Measurements from ENCODE around the gene MARS1.
"Not testable (repeated sequence)": the region's sequence is repeated elsewhere in the genome, so short reads cannot be mapped to it uniquely, and the experiment has no call there.

MARS1 gene

GRCh38 chr12:57498132-57498502 is 10.2 kb downstream of the MARS1 start:
- Histone ChIP-seq H3K27ac (ENCODE audit: poor library complexity, severe bottlenecking) (no peak overlapping the region), H3K36me3 (ENCODE audit: low read depth) (peaks cover 77% of the 10 kb centered on the region), H3K4me3 (ENCODE audit: severe bottlenecking) (no peak overlapping the region), H3K27me3 (ENCODE audit: insufficient read depth, poor library complexity, severe bottlenecking) (no peaks in the 10 kb centered on the region), H3K9me3 (ENCODE audit: severe bottlenecking) (no peaks in the 10 kb centered on the region), H3K4me1 (ENCODE audit: insufficient read depth, poor library complexity, severe bottlenecking) (no peaks in the 10 kb centered on the region)
- TF ChIP-seq, protein P1, sequence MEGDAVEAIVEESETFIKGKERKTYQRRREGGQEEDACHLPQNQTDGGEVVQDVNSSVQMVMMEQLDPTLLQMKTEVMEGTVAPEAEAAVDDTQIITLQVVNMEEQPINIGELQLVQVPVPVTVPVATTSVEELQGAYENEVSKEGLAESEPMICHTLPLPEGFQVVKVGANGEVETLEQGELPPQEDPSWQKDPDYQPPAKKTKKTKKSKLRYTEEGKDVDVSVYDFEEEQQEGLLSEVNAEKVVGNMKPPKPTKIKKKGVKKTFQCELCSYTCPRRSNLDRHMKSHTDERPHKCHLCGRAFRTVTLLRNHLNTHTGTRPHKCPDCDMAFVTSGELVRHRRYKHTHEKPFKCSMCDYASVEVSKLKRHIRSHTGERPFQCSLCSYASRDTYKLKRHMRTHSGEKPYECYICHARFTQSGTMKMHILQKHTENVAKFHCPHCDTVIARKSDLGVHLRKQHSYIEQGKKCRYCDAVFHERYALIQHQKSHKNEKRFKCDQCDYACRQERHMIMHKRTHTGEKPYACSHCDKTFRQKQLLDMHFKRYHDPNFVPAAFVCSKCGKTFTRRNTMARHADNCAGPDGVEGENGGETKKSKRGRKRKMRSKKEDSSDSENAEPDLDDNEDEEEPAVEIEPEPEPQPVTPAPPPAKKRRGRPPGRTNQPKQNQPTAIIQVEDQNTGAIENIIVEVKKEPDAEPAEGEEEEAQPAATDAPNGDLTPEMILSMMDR (IDR thresholded peaks at IDR 0.05; ENCODE audit: poor library complexity, severe bottlenecking): no peak
- no peak for DNase-seq (ENCODE audit: low spot score)
- ATAC-seq (ENCODE audit: low read depth): no peak

DNA sequence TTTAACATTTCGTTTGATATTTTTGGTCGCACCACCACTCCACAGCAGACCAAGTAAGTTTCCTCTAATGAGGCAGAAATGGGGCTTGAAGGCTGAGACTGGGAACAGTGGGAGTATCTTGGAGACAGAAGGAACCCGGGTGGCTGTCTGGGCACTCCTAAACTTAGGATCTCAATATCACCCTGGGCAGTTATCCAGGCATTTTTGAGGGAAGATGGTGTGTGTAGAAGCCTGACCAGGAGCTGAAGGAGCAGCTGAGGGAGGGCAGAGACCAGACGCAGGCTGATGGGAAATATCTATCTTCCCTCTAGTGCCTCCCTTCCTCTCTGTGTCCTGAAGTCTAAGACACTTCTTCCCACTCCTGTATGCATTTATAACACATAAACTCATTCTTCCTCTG is 10.7 kb downstream of the MARS1 start:
- TF ChIP-seq, protein P1 (IDR thresholded peaks at IDR 0.05; ENCODE audit: poor library complexity, severe bottlenecking): no peak
- no peaks in the 10 kb centered on the region for H3K9me3 ChIP-seq (ENCODE audit: severe bottlenecking)
- H3K36me3 ChIP-seq (ENCODE audit: low read depth): peaks cover 80% of the 10 kb centered on the region
- no peak overlapping the region for H3K4me3 ChIP-seq (ENCODE audit: severe bottlenecking)
- H3K4me1 ChIP-seq (ENCODE audit: insufficient read depth, poor library complexity, severe bottlenecking): no peaks in the 10 kb centered on the region
- ATAC-seq (ENCODE audit: low read depth): no peak
- H3K27ac ChIP-seq (ENCODE audit: poor library complexity, severe bottlenecking): no peak overlapping the region
- no peaks in the 10 kb centered on the region for H3K27me3 ChIP-seq (ENCODE audit: insufficient read depth, poor library complexity, severe bottlenecking)
- DNase-seq (ENCODE audit: low spot score): no peak

GRCh38 chr12:57500213-57500612 is 12.3 kb downstream of the MARS1 start:
- Histone ChIP-seq H3K4me1 (ENCODE audit: insufficient read depth, poor library complexity, severe bottlenecking) (no peaks in the 10 kb centered on the region), H3K9me3 (ENCODE audit: severe bottlenecking) (no peaks in the 10 kb centered on the region), H3K27me3 (ENCODE audit: insufficient read depth, poor library complexity, severe bottlenecking) (no peaks in the 10 kb centered on the region), H3K4me3 (ENCODE audit: severe bottlenecking) (no peak overlapping the region), H3K36me3 (ENCODE audit: low read depth) (peaks cover 87% of the 10 kb centered on the region), H3K27ac (ENCODE audit: poor library complexity, severe bottlenecking) (no peak overlapping the region)
- ATAC-seq (ENCODE audit: low read depth): no peak
- no peak for DNase-seq (ENCODE audit: low spot score)
- TF ChIP-seq, protein P1 (IDR thresholded peaks at IDR 0.05; ENCODE audit: poor library complexity, severe bottlenecking): no peak

- peaks cover 89% of the 10 kb centered on the region for H3K36me3 ChIP-seq (ENCODE audit: low read depth)
- not testable (repeated sequence) for H3K4me1 ChIP-seq (ENCODE audit: insufficient read depth, poor library complexity, severe bottlenecking); ATAC-seq (ENCODE audit: low read depth); H3K27me3 ChIP-seq (ENCODE audit: insufficient read depth, poor library complexity, severe bottlenecking); H3K27ac ChIP-seq (ENCODE audit: poor library complexity, severe bottlenecking); H3K4me3 ChIP-seq (ENCODE audit: severe bottlenecking); H3K9me3 ChIP-seq (ENCODE audit: severe bottlenecking); DNase-seq (ENCODE audit: low spot score)
Observed at GRCh38 chr12:57502311-57502969, 14.6 kb downstream of the MARS1 start.

- ATAC-seq (ENCODE audit: low read depth); H3K27ac ChIP-seq (ENCODE audit: poor library complexity, severe bottlenecking); H3K27me3 ChIP-seq (ENCODE audit: insufficient read depth, poor library complexity, severe bottlenecking); H3K4me1 ChIP-seq (ENCODE audit: insufficient read depth, poor library complexity, severe bottlenecking); H3K9me3 ChIP-seq (ENCODE audit: severe bottlenecking); DNase-seq (ENCODE audit: low spot score); H3K4me3 ChIP-seq (ENCODE audit: severe bottlenecking): not testable (repeated sequence)
- peaks cover 87% of the 10 kb centered on the region for H3K36me3 ChIP-seq (ENCODE audit: low read depth)
Observed at GRCh38 chr12:57506541-57506940, 18.7 kb downstream of the MARS1 start.

DNA sequence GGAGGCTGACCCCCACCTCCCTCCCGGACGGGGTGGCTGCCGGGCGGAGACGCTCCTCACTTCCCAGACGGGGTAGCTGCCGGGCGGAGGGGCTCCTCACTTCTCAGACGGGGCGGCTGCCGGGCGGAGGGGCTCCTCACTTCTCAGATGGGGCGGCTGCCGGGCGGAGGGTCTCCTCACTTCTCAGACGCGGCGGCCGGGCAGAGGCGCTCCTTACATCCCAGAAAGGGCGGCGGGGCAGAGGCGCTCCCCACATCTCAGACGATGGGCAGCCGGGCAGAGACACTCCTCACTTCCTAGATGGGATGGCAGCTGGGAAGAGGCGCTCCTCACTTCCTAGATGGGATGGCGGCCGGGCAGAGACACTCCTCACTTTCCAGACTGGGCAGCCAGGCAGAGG is 19.9 kb downstream of the MARS1 start:
- not testable (repeated sequence) for H3K9me3 ChIP-seq (ENCODE audit: severe bottlenecking); DNase-seq (ENCODE audit: low spot score); H3K27ac ChIP-seq (ENCODE audit: poor library complexity, severe bottlenecking); H3K27me3 ChIP-seq (ENCODE audit: insufficient read depth, poor library complexity, severe bottlenecking); H3K4me3 ChIP-seq (ENCODE audit: severe bottlenecking); ATAC-seq (ENCODE audit: low read depth); H3K4me1 ChIP-seq (ENCODE audit: insufficient read depth, poor library complexity, severe bottlenecking)
- peaks cover 87% of the 10 kb centered on the region for H3K36me3 ChIP-seq (ENCODE audit: low read depth)
